ENCODE results near the gene USP47.

The USP47 gene

GRCh38 chr11:11864332-11864731 is 22.6 kb downstream of the USP47 start:
- DNase-seq (ENCODE audit: low spot score) = no peak

- no peak for DNase-seq (ENCODE audit: low spot score)
Measured at GRCh38 chr11:11864803-11865202, 23.0 kb downstream of the USP47 start.

- DNase-seq (ENCODE audit: low spot score) = no peak
Measured at GRCh38 chr11:11865449-11865848, 23.7 kb downstream of the USP47 start.

- no peak for DNase-seq (ENCODE audit: low spot score)
Measured at GRCh38 chr11:11866203-11866602, 24.4 kb downstream of the USP47 start.

- DNase-seq (ENCODE audit: low spot score) = no peak
Measured at GRCh38 chr11:11867720-11868119, 25.9 kb downstream of the USP47 start.

- no peak for DNase-seq (ENCODE audit: low spot score)
Measured at GRCh38 chr11:11871991-11872401, 30.2 kb downstream of the USP47 start.

GRCh38 chr11:11876458-11876857 is 34.7 kb downstream of the USP47 start:
- no peak for DNase-seq (ENCODE audit: low spot score)

GRCh38 chr11:11880179-11880578 is 38.4 kb downstream of the USP47 start:
- no peak for DNase-seq (ENCODE audit: low spot score)

- DNase-seq (ENCODE audit: low spot score) = no peak
Measured at GRCh38 chr11:11882539-11882938, 40.8 kb downstream of the USP47 start.

- no peak for DNase-seq (ENCODE audit: low spot score)
Measured at GRCh38 chr11:11884351-11884750, 42.6 kb downstream of the USP47 start.

GRCh38 chr11:11884774-11885481 is 43.2 kb downstream of the USP47 start:
- DNase-seq (ENCODE audit: low spot score) = no peak

GRCh38 chr11:11894486-11894885 is 52.7 kb downstream of the USP47 start:
- DNase-seq (ENCODE audit: low spot score) = no peak

GRCh38 chr11:11895672-11896071 is 53.9 kb downstream of the USP47 start:
- DNase-seq (ENCODE audit: low spot score) = no peak

- no peak for DNase-seq (ENCODE audit: low spot score)
Measured at GRCh38 chr11:11898648-11899047, 56.9 kb downstream of the USP47 start.

GRCh38 chr11:11899401-11899800 is 57.6 kb downstream of the USP47 start:
- no peak for DNase-seq (ENCODE audit: low spot score)

GRCh38 chr11:11901929-11902328 is 60.2 kb downstream of the USP47 start:
- DNase-seq (ENCODE audit: low spot score) = no peak

GRCh38 chr11:11909727-11910126 is 68.0 kb downstream of the USP47 start:
- no peak for DNase-seq (ENCODE audit: low spot score)

GRCh38 chr11:11910541-11910940 is 68.8 kb downstream of the USP47 start:
- no peak for DNase-seq (ENCODE audit: low spot score)

- no peak for DNase-seq (ENCODE audit: low spot score)
Measured at GRCh38 chr11:11913395-11913794, 71.6 kb downstream of the USP47 start.

- DNase-seq (ENCODE audit: low spot score) = no peak
Measured at GRCh38 chr11:11915625-11916024, 73.9 kb downstream of the USP47 start.

- no peak for DNase-seq (ENCODE audit: low spot score)
Measured at GRCh38 chr11:11916981-11917399, 75.2 kb downstream of the USP47 start.

GRCh38 chr11:11923828-11924227 is 82.1 kb downstream of the USP47 start:
- no peak for DNase-seq (ENCODE audit: low spot score)

GRCh38 chr11:11929920-11930319 is 88.1 kb downstream of the USP47 start:
- DNase-seq (ENCODE audit: low spot score) = no peak

All from SK-N-DZ (cell line).